Ovary (tissue), 9 donors: ENCODE results near the gene PTPRB. TPM values are rescaled to one million over a fixed set of nuclear protein-coding genes. Genes with fewer than 3 reads are reported as not detected.

ENCODE experiments used
- DNase-seq, 5 donors: peaks; one replicate each; pipeline ENCODE4 v3.0.0-alpha.2; 2019 to 2020
- H3K27ac ChIP-seq, 2 donors: fragments of 200-600 bp; one replicate each; pipeline versions ENCODE4 v1.5.1 to v1.8.0; 2019 to 2022
- H3K27me3 ChIP-seq: fragments of 200-600 bp; one replicate; pipeline ENCODE4 v1.8.0; 2022
- H3K36me3 ChIP-seq: fragments of 200-600 bp; sonication (generic); one replicate; pipeline ENCODE4 v1.5.1; 2019
- H3K4me1 ChIP-seq: one replicate; pipeline ENCODE4 v1.8.1; 2013; ENCODE audit warnings: mild to moderate bottlenecking, moderate library complexity; ENCODE audit not compliant: insufficient read depth
- H3K4me3 ChIP-seq: fragments of 200-600 bp; sonication (generic); one replicate; pipeline ENCODE4 v1.5.1; 2017
- H3K9me3 ChIP-seq, 2 donors: fragments of 200-600 bp in 1 of 2; sonication (generic) in 1 of 2; one replicate each; pipeline versions ENCODE4 v1.5.1 to v1.8.1; 2013 to 2019; ENCODE audit warnings: mild to moderate bottlenecking in 1 of 2, moderate library complexity in 1 of 2
- CTCF ChIP-seq, 3 donors: fragments of 450-650 bp in 2 of 3; fragments of 200-600 bp in 1 of 3; IDR thresholded peaks; one replicate each; pipeline versions ENCODE4 v1.5.1 to v1.8.0; 2016 to 2022; ENCODE audit warnings: antibody characterized with exemption in 3 of 3, mild to moderate bottlenecking in 1 of 3
- EP300 ChIP-seq: sonication (generic); formaldehyde crosslinking; IDR thresholded peaks from one replicate; pipeline ENCODE4 v1.6.1; 2017; ENCODE audit warnings: antibody characterized with exemption
- POLR2A ChIP-seq: fragments of 450-650 bp; IDR thresholded peaks from one replicate; pipeline ENCODE4 v1.6.1; 2017; ENCODE audit warnings: antibody characterized with exemption, mild to moderate bottlenecking, moderate library complexity
- WGBS, 3 donors: extraction: QIAGEN DNeasy Blood & Tissue Kit in 1 of 3; methylation state at CpG; one replicate each; pipeline versions ENCODE4 v1.1.5 to v1.1.7; 2013 to 2017; 5-methylcytosine and 5-hydroxymethylcytosine counted together
- intact Hi-C, 4 donors: fragments of 100-400 bp; cut with DNase I; formaldehyde crosslinking; loops; one replicate each; pipeline versions ENCODE4 v1.11.0 to v1.15.1; 2022 to 2023
- polyA plus RNA-seq, 2 donors: library from polyadenylated mRNA; stranded (reverse); fragments of 200-250 nt in 1 of 2; fragments of 350-450 nt in 1 of 2; fragmentation: Illumina TruSeq in 1 of 2; extraction: RNeasy Lipid Tissue Mini Kit (QIAGEN cat#74804) in 1 of 2; gene quantifications; one replicate each; pipeline ENCODE4 v1.2.3, GENCODE V29; 2013 to 2014
- total RNA-seq, 7 donors: library from RNA; depleted of rRNA in 2 of 7; stranded (reverse); fragments of >200 nt in 2 of 7; fragmentation: NEBNext Ultra II Directional in 3 of 7; extraction: Animal tissue kit (Norgen Biotek cat#: 25700) in 3 of 7; gene quantifications; one replicate each; pipeline versions ENCODE4 v1.1.0 to v1.2.4, GENCODE V29; 2016 to 2023
- donor health status: DM: no; HTN: no; CAD: no; lungs with moderate emphysema.
- donor health status: DM: no; HTN: no; CAD: no.
- donor health status: Bipolar disorder and iron deficiency.
- donor health status: DM: yes; HTN: yes; CAD: no.
- donor health status: DM: no; HTN: no; CAD: no.
- donor health status: DM: yes; HTN: yes; CAD: no.

The PTPRB gene
- total and polyA plus RNA-seq, 9 donors = 4.9 to 34.6 (median 11.6) TPM

- 31 to 42% (median 40%) methylated on average over 3 of the region's 3 CpGs for WGBS, 3 donors
- no peaks in the 10 kb centered on the region for H3K9me3 ChIP-seq
- no peak for DNase-seq
- no peak overlapping the region for H3K27ac ChIP-seq
- no peaks in the 10 kb centered on the region for H3K36me3 ChIP-seq
- H3K27me3 ChIP-seq = no peaks in the 10 kb centered on the region
- intact Hi-C loops = loop anchor here in 2 of 4 donors (5.0 to 10.0 kb wide), 2 partner anchors 667 to 674 kb away; no protein-coding TSS in a partner anchor
- H3K4me3 ChIP-seq = no peak overlapping the region
- no peaks in the 10 kb centered on the region for H3K4me1 ChIP-seq
- no peak for TF ChIP-seq POLR2A
- TF ChIP-seq EP300 = no peak
- TF ChIP-seq CTCF (IDR thresholded peaks at IDR 0.05) = no peak
Observed at GRCh38 chr12:70571705-70572268, 65.4 kb downstream of the PTPRB start.

DNA sequence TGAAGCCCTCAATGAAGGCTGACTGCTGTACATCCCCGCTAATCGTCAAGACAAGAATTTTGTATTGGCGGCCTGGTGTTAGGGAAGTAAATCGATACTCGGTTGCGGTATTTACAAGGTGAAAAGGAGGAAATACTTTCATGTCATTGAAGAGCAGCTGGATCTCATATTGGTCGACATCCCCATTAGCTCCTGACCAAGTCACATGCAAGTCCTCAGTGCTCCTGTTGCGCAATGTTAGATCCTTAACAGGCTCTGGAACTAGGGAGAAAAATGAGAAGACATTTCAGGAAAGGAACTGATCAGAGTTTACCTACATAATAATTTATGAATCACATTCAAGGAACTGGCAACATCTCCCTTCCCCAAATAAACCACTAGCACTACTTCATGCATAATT, 66.2 kb downstream of the PTPRB start:
- TF ChIP-seq CTCF (IDR thresholded peaks at IDR 0.05) = no peak
- TF ChIP-seq POLR2A = no peak
- TF ChIP-seq EP300 = no peak
- Histone ChIP-seq H3K4me3 (no peak overlapping the region), H3K36me3 (no peaks in the 10 kb centered on the region), H3K27me3 (no peaks in the 10 kb centered on the region), H3K27ac (no peak overlapping the region), H3K9me3 (no peaks in the 10 kb centered on the region), H3K4me1 (no peaks in the 10 kb centered on the region)
- DNase-seq = no peak
- WGBS, 3 donors = 90 to 92% (median 91%) methylated on average over 8 of the region's 8 CpGs
- intact Hi-C loops = loop anchor here in 2 of 4 donors (5.0 to 10.0 kb wide), 2 partner anchors 666 to 674 kb away; no protein-coding TSS in a partner anchor

DNA sequence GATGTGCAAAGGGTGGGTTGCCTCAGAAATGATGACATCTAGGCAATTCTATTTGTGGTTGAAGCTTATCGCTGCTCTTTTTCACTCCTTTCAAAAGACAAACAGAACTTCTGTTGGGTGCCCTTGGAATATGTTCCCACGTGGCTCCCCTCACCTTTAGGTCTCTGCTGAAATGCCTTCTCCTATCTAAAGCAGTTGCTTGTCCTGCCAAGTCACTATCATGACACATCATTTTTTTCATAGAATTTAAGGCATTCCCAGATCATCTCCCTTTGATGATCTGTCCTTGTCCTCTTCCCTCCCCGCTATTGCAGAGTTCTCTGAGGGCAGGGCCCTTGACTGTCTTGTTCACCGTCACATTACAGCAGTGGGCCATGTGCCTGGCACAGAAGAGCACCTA, 75.7 kb downstream of the PTPRB start:
- Histone ChIP-seq H3K27me3 (no peaks in the 10 kb centered on the region), H3K4me1 (no peaks in the 10 kb centered on the region), H3K4me3 (no peak overlapping the region), H3K27ac (no peak overlapping the region), H3K9me3 (no peaks in the 10 kb centered on the region), H3K36me3 (no peaks in the 10 kb centered on the region)
- intact Hi-C loops = no loop called here
- no peak for DNase-seq
- TF ChIP-seq CTCF (IDR thresholded peaks at IDR 0.05) (no peak), POLR2A (no peak), EP300 (no peak)
- WGBS, 3 donors = 69 to 75% (median 74%) methylated on average over 4 of the region's 4 CpGs

DNA sequence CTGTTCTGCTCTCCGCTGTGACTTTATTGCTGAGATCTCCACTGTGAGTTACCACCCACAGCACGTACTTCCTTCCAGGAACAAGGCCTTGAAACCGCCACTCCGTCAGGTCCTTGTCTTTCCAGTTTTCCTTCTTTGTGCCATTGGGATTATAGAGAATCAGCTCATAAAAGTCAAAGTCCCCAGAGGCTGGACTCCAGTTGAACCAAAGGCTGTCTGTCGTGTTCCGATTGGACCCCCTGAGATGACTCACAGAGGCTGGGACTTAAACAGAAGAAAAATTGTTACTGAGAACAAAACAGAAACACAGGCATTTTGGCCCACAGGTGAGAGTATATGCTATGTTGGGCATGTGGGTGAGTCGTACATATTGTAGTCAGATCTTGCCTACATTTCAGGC, 76.6 kb downstream of the PTPRB start:
- Histone ChIP-seq H3K4me1 (no peaks in the 10 kb centered on the region), H3K9me3 (no peaks in the 10 kb centered on the region), H3K27ac (no peak overlapping the region), H3K36me3 (no peaks in the 10 kb centered on the region), H3K4me3 (no peak overlapping the region), H3K27me3 (no peaks in the 10 kb centered on the region)
- TF ChIP-seq CTCF (IDR thresholded peaks at IDR 0.05) (no peak), EP300 (no peak), POLR2A (no peak)
- intact Hi-C loops = no loop called here
- WGBS, 3 donors = 86 to 92% (median 91%) methylated on average over 7 of the region's 7 CpGs
- DNase-seq = no peak
